Measurements from ENCODE around the gene SET.
A peak's percentile ranks its signal among the peaks of the same experiment; 100 is the strongest.

The SET gene

DNA sequence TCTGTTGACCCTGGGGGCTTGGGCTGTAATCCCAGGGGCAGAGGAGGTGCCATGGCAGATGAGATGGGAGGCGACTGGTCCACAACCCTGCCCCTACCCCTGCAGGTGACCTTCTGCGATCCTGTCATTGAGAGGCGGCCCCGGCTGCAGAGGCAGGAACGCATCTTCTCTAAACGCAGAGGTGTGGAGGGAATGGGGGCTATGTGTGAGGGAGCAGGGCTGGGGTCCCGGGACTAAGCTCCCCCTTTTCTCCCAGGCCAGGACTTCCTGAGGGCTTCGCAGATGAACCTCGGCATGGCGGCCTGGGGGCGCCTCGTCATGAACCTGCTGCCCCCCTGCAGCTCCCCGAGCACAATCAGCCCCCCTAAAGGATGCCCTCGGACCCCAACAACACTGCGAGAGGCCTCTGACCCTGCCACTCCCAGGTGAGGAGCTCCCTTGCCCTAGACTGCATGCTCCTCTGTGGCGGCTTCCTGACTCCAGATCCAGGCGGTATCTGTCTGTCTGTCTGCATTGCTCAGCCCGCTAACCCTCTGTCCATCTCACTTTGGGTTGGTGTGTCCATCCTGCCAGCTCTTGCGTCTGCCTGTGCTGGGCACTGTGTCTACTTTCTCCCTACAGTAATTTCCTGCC, 25.0 kb downstream of the SET start:
- no peak for DNase-seq

DNA sequence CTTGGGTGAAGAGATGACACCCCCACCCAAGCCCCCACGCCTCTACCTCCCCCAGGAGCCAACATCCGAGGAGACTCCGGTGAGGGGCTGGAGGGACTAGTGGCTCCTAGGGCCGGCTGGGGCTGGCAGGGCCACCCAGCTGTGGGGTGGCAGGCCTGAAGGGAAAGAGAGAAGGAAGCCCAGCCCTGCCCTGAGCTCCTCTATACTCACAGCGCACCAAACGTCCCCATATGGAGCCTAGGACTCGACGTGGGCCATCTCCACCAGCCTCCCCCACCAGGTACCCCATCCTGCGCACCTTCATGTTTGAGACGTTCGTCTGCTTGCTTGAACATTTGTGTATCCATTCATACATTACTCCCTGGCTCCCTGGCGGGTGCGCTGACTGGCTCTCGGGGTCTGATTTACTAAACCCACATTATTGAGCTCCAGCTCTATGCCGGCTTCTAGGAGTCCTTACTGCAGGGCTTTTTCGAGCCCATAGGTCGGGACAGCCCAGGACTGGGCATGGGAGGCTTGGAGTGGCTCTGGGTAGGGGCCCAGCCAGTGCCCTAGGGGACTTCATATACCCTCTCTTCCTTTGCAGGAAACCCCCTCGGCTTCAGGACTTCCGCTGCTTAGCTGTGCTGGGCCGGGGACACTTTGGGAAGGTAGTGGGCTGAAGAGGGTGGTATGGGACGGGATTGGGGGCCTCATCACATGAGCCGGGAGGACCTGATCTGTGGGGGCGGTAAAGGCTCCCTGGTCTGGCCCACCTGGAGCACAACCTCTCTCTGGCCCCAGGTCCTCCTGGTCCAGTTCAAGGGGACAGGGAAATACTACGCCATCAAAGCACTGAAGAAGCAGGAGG, 25.8 kb downstream of the SET start:
- no peak for DNase-seq

DNA sequence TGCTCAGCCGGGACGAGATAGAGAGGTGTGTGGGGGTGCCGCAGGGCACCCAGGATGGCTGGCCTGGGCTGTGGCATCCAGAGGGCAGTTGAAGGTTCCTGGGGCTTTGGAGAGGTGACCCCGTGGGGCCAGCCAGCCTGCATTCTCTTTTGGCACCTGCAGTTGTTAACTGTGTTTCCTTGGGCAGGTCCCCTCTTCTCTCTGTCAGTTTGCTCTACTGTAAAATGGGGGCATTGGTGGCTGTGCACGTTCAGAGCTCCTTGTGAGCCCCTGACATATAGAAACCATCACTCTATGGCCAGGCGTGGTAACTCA, 26.4 kb downstream of the SET start:
- no peak for DNase-seq

DNA sequence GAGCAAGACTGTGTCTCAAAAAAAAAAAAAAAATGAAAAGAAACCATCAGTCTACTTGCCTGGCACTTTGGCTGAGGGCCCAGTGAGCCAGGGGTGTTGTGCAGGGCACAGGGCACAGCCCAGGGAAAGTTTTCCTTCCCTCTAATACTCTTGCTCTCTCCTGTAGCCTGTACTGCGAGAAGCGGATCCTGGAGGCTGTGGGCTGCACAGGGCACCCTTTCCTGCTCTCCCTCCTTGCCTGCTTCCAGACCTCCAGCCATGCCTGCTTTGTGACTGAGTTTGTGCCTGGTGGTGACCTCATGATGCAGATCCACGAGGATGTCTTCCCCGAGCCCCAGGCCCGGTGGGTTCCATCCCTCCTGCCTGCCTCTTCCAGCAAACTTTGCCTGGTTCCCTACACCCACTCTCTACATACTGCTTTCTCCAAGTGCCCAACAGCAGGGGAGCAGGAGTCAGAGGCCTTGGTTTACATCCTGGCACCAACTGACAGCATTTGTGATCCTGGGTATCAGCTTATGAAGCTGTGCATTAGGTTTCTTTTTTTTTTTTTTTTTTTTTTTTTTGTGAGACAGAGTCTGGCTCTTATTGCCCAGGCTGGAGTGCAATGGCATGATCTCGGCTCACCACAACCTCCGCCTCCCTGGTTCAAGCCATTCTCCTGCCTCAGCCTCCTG, 27.7 kb downstream of the SET start:
- DNase-seq = no peak

DNA sequence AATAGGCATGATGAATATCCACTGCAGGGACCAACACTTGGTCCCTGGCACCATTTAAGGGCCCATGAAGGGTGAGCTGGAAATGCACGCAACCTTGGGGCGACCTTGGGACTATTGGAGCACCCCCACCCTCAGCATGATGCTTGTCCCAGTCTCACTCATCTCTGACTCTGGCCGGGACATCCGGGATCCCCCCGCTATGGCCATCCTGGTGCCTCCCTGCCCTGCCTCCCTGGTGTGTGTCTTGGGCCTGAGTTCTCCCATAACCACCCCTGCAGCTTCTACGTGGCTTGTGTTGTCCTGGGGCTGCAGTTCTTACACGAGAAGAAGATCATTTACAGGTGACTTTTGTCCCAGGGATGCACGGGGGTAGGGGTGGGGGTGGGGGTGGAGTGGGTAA, 29.0 kb downstream of the SET start:
- no peak for DNase-seq

DNA sequence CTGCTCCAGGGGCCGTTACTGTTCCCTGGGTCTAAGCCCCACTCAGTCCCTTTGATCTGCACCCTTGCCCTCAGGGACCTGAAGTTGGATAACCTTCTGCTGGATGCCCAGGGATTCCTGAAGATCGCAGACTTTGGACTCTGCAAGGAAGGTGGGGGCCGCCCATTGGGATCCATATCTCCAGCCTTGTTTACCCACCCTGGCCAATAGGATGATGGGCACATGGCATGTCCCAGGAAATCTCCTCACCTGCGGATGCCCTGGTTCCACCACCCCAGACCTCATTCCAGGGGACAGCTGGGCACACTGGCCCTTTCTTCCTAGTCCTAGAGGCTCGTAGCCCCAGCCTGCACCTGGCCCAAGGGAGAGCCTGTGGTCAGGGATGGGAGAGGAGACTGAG, 29.5 kb downstream of the SET start:
- no peak for DNase-seq

DNA sequence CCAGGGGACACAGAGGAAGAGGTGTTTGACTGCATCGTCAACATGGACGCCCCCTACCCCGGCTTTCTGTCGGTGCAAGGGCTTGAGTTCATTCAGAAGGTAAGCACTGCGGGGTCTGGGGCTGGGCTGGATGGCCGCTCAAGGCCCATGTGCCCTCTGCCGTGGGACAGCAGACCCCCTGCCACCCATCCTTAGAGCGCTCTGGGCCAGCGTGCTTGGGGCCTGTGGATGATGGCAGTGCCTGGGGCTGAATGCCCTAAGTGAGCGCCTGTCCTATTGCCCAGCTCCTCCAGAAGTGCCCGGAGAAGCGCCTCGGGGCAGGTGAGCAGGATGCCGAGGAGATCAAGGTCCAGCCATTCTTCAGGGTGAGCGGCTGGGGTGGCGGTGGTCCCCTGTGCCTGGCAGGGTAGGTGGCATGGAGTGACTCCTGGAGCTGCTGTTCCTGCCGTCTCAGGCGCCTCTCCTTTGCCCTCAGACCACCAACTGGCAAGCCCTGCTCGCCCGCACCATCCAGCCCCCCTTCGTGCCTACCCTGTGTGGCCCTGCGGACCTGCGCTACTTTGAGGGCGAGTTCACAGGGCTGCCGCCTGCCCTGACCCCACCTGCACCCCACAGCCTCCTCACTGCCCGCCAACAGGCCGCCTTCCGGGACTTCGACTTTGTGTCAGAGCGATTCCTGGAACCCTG, 31.0 kb downstream of the SET start:
- no peak for DNase-seq

DNA sequence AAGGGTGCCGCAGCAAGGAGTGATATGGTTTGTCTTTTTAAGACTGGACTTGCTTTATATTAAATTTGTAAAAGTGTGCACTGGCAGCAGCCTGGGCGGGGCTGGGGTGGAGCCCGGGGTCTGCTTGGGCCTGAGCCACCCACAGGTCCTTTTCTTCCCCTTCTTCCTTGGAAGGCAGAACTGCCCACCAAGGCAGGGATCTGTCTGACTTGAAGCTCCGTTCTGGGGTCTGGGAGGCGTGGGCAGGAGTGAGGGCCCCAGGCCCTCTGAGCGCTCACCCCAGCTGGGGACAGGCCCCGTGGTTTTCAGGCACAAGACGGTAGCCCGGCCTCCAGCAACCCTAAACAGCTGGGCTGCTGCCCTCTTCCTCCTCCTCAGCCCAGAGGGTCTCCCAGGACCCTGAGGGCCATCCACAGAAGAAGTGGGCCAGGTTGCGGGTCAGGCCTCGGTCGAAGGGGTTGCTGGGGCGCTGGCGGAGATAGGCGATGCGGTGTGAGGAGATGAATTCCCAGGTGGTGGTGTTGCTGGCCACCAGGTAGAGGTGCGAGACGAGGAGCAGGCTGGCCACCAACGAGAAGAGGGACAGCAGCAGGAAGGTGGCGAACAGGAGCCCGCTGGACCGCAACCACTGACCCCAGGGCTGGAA, 31.9 kb downstream of the SET start:
- no peak for DNase-seq

DNA sequence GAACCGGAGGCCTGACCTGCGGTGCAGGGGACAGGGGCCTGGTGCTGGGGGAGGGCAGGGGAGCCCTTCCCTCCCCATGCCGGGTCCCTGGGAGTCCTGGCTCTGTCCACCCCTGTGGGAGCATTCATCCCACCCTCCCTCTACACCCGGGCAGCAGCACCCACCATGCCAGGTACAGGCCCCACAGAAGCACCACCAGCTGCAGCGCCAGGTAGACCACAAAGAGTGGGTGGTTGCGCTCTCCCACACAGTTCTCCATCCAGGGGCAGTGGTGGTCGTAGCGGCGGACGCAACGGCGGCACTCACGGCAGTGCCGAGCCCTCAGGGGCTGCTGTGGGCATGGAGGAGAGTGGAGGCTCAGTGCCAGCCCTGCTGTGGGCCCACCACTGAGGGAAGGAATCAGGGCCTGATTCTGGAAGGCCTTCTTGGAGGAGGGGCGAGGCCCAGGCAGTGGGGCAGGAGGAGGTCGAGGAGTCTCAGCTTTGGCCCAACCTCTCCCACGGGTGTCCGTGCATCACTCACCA, 32.5 kb downstream of the SET start:
- DNase-seq = no peak

DNA sequence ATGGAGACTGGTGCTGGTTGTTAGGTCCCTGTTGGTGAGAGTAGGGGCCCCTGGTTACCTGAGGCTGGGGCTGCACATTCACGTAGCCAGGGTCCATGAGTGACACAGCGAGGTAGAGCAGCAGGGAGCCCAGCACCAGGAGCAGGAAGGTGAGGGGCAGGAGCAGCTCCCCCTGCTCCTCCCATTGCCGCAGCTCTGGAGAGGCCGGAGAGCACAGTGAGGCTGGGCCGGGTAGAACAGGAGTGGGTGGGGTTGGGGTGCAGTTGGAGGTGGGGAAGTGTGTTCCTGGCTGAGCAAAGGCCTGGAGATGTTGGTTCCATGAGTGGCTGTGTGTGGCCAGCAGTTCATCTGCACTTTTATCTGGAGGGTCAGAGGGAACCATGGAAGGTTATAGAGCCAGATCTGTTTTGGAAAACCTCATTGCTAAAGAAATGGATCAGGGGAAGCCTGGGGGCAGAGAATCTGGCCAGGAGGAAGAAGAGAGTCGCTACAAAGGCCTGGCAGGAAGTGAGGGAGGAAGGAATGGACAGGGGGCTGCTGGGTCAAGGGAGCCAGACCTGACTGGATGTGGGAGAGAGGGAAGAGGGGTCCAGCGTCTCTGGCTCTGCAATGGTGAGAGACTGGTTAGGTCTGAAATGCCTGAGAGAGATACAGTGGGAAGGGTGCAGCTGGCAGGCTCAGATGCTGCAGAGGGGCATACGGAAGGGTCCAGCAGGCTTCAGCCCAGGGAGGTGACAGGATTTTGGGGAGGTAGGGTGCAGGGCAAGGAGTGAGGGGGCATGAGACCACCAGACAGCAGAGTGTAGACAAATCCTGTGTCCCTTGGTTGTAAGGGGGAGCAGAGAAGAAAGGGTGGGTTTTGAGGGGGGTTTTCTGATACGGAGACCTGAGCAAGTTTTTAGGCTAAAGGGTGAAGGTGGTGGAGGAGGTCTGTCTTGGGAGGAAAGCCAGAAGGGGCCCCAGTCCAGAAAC, 33.6 kb downstream of the SET start:
- no peak for DNase-seq

DNA sequence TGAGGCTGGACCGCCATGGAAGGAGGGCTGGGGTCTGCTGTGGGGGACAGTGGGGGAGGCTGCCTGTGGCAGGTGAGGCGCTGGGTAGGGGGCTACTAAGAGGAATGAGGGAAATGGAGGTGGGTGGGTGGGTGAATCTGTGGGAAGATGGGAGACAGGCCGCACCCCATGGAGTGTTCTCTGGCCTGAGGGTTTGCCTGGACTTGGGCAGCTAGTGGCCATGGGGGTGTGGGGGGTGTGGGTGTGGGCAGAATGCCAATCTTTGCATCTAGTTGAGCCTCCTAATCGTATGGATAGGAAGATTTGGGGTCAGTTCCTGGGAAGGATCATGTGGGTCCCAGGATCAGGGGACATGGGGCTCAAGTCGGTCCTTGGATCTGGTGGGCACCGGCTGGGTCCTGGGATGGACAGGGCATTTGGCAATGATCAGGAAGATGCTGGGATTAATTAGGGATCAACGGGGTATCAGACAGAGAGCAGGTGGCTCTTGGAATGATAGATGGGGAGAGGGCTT, 34.4 kb downstream of the SET start:
- no peak for DNase-seq

DNA sequence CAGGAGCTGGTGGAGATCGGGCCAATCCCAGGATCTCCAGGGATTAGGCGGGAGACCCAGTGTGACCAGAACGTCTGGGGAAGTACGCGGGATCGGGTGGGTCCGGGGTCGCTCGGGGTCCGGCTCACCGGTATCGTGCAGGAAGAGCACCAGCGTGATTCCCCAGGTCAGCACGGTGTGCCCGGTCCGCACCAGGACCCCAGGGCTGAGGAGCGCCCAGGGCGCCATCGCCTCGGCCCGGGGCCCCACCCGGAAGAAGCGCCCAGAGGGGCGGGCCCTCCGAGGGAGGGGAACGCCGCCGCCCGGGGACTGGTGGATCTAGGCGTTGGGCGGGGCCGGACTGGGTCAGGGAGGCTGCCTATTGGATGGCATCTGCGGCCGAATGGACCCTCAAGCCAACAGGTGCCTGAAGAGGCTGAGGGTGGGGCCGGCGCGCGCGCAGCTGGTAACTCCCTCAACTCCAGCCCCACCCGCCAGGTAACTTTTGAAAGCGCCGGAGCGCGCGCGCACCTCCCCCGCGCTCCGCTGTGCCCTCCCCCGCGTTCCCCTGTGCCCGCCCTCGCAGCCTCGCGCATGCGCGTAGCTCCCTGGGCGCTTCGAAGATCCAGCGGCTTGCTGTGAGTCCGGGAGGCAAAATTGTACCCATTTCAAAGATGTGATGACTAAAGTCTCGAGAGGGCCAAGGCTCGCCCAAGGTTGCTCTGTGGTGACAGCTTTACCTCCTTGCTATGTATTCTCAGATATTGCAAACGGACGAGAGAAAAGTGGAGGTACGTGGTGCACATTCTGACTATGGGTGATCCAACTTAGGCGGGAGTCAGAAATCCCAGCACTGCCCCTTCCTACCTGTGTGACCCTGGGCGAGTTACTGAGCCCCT, 35.1 kb downstream of the SET start, which contains the start of gene ZDHHC12:
TSS of gene ZDHHC12 (minus strand) at position 262 of the 878 bp plus-strand sequence. CDS start at position 228, 34 bp downstream.
- peak; percentile 99 for DNase-seq

DNA sequence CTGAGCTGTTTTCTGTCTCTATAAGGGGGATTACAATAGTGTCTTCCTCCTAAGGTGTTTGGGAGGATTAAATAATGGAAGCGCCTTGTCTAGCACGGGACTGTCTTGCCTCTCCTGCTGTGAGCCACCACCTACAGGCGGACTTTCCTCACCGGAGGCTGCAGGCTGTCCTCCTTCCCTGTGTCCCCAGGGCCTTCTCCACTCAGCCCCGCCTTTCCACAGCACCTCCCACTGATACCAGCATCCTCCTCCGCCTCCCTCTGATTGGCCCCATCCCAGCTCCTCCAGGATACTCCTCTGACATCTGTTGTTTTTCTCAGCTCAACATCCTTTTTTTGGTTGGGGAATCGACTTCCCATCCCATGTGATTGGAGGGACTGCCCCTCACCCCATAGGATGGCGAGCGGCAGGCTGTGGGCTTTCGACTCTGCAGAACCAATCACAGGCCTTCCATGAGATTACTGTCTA, 35.8 kb downstream of the SET start:
- no peak for DNase-seq

DNA sequence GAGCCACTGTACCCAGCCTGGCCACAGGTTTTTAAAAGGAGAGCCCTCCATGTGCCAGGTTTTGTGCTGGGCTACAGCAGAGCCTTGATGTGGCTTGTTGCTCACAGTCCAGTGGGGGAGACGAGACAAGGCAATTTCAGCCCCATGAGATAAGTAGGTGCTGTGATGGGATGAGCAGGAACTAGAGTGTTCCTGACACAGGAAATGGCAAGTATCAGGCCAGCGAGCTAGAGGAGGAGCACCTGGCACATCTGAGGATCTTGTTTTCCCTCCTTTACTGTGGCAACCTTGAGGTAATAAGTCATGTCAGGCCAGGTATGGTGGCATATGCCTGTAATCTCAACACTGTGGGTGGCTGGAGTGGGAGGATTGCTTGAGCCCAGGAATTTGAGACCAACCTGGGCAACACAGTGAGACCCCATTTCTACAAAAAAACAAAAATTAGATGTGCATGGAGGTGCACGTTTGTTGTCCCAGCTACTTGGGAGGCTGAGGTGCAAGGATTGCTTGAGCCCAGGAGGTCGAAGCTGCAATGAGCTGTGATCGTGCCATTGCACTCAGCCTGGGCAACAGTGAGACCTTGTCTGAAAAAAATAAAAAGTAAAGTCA, 38.7 kb downstream of the SET start:
- no peak for DNase-seq

DNA sequence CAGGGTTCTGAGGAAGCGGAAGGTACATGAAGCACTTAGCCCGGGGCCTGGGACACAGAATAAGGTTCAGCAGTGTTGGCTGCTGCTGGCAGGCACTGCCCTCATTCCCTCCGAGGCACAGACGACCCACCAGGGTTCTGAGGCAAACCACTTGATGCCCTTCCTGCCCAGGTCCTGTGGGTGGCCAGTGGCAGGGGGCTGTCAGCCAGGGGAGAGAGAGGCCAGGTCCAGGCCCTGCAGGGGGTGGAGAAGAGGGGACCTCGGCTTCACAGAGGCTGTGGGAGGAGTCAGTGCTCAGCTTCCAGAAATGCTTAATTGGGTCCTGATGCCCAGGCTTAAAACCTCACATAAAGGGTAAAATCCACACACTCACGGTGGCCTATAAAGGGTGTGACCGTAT, 39.3 kb downstream of the SET start:
- DNase-seq = no peak

DNA sequence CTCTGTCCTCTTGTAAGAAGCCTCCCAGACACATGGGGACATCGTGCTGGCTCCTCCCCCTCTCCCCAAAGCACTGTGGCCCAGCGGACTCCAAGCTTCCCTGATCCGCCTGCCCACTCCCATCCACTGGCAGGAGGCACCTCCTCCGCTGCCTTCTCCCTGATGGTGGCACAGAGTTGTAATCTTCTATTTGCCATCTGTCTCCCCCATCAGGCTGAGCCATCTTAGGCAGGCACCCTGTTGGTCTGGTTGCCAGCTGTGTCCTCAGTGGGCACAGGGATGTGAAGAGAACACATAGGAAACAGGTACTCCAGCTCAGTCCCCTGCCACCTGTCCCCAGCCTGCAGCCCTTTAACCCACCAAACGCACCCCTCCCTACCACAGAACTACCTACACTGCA, 40.3 kb downstream of the SET start:
- no peak for DNase-seq

DNA sequence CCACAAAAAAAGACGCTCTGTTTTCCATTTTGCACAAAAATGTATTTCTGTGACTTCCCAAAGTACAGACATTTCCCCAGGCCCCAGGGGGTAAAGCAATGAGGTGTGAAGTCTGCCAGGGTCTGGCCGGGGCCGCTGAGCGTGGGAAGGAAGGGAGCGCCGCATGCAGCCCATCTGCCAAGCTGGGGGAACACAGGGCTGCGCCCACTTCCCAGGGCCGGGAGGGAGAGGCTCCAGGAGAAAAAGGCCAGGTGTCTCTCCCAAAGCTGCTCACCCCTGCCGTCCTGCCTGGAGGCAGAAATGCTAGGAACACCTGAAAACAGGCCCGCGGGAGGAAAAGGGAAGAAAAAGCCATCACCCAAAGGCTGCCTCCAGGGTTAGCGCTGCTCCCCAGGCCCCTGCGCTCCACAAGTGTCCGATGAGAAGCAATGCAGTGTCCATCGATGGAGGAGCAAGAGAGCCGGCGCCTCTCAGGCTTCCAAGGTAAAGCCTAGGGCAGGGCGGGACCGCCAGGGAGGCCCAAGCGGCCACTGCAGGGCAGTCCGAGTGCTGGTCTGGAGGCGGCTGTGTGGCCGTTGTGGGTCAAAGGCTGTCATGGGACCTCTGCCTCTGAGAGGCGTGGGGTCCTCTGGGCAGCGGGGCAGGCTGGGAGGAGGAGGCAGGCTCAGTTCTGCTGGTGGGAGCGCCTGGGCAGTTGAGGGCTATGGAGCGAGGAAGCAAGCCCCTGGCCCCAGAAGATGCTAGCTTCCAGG, 40.9 kb downstream of the SET start:
- no peak for DNase-seq

DNA sequence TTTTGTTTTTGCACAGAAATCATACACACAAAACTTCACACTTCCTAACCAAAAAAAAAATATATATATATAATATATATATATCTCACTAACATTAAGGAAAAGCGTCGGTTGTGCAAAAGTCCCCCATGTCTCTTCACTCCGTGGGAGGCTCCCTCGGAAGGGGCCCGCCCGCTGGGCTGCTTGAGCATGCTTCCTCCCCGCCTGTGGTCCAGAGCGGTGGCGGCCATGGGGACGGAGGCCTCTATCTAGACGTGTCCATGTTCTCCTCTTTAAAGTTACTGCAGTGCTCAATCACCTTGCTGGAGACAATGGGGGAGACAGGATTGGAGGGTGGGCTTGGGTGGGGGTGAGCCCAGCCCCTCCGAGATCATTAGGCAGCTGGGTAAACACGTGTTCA, 42.1 kb downstream of the SET start:
- no peak for DNase-seq

DNA sequence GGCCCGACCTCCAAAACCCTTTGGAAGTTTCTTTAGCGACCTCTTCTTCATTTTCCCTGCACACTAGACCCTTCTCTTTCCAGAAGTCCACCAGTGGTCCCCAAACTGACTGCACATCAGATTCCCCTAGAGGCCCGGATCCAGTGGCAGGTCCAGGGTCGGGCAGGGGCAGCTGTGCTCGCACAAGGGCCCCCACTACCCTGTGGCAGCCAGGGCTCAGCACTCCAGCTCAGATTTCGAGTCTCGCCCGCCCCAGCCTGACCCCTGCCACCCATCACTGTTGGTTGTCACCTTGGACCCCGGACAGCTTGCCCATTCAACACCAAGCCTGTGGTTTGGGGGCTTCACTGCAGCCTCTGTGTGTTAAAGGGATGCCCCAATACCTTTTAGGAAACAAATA, 42.7 kb downstream of the SET start:
- DNase-seq = no peak

Measured in cortex of kidney (tissue), 1 donor.